ENCODE results near the gene DKKL1. TPM values are rescaled to one million over a fixed set of nuclear protein-coding genes. Genes with fewer than 3 reads are reported as not detected.
"Not testable (repeated sequence)": the region's sequence is repeated elsewhere in the genome, so short reads cannot be mapped to it uniquely, and the experiment has no call there.

The DKKL1 gene
- total RNA-seq, 1 donor from 2014 or later, result not detected

DNA sequence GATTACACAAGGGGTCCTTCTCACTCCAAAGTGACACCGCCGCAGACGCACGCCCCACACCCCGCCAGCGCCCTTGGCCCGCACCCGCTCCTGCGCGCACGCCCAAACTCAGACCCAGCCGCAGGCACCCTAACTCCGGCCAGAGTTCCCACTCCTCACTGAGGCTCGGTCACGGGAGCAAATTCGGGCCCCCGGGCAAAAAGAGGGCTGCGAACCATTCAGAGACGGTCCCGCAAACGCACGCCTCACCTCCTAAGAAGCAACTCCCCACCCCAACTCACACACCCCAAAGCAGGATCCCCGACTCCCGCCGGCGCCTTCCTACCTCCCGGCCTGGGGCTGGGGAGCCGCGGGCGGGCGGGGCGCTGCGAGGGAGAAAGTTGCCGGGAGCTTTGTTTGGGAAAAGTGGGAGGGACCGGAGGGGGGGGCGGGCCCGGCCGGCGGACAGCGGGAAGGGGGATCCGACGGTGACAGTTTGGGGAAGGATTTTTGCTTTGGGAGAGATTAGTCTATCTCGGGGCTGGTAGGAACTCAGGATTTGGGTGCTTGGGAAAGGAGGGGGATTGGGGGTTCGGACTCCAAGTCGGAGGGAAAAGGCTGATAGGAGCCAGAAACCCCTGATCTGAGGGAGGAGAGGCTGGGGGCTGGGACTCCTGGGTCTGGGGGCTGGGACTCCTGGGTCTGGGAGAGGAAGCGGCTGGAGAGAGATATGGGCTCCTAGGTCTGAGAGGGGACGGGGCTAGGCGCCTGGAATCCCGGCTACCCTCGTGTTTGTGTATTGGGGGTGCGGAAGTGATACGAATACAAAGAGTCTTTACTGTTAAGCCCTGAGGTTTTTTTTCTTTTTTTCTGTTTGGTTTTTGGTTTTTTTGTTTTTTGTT is 1.4 kb upstream of the DKKL1 start, which contains the start of gene TEAD2:
TEAD2 (minus strand) TSS at position 369 of the 881 bp plus-strand sequence. CDS start 2,341 bp downstream, outside the sequence.
- peak; percentile 77 for DNase-seq

DNA sequence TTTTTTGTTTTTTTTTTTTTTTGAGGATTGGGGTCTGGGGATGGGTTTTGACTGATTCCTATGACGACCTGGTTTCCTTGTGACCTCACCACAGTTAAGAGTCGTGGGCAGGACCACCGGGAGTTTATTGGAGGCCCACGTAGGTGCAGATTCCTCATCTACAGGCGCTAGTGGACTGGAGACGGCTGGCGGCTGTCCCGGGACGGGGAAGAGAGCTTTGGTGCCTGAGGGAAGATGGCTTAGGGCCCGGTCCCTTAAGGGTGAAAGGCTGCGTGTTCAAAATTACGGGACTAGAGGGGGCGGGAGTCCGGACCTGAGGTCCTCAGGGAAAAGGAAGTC is 779 bp upstream of the DKKL1 start:
- peak; percentile 63 for DNase-seq

DNA sequence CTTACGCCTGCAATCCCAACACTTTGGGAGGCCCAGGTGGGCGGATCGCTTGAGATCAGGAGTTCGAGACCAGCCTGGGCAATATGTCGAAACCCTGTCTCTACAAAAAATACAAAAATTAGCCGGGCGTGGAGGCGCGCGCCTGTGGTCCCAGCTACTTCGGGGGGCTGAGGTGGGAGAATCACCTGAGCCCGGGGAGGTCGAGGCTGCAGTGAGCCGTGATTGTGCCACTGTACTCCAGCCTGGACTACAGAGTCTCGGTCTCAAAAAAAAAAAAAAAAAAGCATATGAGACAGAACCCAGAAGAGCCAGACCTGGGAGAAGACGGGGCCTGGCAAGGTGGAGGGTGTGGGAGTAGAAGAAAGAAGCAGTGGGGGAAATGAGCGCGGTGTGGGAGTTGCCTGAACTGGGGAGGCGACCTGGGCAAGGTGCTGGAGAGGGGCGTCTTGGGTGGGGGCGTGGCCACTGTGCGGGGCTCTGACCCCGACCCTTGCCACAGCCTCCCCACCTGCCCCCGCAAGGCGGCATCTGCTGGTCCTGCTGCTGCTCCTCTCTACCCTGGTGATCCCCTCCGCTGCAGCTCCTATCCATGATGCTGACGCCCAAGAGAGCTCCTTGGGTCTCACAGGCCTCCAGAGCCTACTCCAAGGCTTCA is 533 bp downstream of the DKKL1 start:
- no peak for DNase-seq

DNA sequence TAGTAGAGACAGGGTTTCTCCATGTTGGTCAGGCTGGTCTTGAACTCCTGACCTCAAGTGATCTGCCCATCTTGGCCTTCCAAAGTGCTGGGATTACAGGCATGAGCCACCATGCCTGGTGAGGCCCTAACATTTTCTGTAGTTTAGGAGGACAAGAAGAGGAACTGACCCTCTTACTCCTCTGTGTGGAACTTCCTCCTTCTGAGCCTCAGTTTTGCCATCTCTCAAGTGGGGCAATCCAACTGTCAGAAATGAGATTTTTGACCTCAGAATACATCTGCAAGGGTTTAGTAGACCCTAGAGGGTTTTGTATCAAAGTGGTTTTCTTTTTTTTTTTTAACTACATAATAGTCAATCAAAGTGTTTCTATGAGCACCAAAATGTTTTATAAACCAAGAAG is 2.4 kb downstream of the DKKL1 start:
- no peak for DNase-seq

DNA sequence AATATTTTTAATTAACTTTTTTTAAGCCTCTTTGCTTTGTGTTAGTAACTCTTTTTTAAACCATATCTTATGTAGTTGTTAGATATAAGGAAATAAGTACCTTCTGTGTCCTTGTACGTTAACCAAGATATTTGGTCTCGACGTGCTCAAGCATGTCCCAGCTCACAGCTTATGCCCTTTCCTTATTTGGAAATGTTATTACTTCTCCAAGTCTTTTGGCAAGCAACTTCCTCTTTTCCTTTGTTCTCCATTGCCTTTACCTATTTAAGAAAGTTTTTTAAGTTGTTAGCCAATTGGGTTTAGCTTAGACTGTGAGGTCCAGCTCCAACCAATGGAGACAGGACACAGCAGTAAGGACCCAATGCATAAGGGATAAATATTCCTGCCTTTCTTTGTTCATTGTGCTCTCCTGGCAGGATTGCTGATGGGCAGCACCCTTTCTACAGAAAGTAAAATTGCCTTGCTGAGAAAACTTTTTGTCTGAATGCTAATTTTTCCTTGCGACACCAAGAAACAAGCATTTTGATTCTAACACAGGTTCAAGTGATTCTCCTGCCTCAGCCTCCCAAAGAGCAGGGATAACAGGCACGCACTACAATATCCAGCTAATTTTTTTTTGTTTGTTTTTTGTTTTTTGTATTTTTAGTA is 5.2 kb downstream of the DKKL1 start:
- no peak for DNase-seq

DNA sequence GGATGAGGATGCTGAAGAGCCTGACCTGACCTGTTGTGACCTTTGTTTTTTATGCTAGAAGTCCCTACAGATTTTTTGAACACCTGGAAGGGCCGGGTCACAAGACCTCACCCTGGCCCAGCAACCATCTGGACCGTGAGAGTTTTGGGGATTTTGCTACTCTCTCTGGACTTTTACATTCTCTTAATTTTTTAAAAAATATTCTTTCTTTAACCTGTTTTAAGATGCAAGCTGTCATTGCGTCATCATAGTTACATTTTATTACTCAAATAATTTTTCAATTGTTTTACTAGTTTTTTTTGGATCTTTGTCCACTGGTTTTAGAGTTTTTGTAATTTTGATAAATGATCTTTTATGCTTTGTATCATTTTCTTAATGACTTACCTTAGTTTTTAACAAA is 7.5 kb downstream of the DKKL1 start:
- no peak for DNase-seq

DNA sequence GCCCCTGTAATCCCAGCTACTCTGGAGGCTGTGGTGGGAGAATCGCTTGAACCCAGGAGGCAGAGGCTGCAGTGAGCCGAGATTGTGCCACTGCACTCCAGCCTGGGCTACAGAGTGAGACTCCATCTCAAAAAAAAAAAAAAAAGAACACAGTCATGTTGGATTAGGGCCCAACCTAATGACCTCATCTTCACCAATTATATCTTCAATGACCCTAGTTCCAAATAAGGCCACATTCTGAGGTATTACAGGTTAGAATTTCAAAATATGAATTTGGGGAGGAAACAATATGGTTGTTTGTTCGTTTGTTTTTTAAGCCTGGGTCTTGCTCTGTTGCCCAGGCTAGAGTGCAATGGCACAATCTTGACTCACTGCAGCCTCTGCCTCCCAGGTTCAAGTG is 9.5 kb downstream of the DKKL1 start:
- DNase-seq, result not testable (repeated sequence)

DNA sequence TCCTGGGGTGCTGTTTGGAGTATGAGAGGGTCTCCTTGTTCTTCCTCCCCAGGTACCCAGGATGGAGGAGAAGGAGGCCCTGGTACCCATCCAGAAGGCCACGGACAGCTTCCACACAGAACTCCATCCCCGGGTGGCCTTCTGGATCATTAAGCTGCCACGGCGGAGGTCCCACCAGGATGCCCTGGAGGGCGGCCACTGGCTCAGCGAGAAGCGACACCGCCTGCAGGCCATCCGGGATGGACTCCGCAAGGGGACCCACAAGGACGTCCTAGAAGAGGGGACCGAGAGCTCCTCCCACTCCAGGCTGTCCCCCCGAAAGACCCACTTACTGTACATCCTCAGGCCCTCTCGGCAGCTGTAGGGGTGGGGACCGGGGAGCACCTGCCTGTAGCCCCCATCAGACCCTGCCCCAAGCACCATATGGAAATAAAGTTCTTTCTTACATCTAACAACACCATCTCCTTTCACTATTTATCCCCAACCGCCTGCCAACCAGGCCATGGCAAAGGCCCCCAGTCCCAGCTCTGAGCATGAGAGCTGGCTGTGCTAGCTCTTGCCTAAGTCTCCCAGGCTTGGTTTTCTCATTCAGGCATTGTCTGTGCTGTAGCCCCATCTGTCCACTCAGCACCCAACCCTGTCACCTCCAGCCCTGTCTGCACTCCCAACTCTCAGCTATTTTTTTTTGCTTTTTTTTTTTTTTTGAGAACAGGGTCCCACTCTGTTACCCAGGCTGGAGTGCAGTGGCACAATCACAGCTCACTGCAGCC is 11.2 kb downstream of the DKKL1 start:
- no peak for DNase-seq

DNA sequence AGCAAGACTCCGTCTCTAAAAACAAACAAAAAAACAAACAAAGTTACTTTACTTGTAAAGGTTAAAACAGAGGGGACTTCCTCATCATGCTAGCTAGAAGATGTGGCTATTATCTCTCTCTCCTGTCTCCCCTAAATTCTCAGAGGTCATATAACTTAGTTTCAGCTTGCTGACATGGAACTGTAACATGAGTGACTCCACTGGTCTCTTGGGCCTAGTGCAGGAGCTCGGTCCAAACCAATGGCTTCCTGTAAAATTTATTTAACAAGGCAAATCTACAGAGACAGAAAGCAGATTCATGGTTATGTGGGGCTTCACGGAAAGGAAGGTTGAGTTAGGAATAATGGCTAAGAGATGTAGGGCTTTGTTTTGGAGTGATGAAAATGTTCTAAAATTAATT is 14.8 kb downstream of the DKKL1 start:
- no peak for DNase-seq

DNA sequence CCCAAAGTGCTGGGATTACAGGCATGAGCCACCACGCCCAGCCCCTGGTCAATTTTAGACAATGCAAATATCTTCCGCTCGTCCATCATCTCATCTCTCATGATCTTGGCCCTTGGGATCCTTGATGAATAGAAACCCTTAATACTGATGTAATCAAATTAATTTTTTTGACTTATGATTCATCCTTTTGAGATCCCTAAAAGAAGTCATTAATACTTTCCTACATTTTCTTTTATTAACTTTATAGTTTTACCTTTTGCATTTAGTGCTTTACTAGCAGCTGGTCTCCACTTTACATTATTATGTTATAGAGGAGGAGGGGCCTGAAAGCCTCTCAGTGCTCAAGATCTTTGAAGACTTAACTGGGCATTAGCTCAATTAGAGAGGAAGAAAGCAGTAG is 16.7 kb downstream of the DKKL1 start:
- DNase-seq, result no peak

DNA sequence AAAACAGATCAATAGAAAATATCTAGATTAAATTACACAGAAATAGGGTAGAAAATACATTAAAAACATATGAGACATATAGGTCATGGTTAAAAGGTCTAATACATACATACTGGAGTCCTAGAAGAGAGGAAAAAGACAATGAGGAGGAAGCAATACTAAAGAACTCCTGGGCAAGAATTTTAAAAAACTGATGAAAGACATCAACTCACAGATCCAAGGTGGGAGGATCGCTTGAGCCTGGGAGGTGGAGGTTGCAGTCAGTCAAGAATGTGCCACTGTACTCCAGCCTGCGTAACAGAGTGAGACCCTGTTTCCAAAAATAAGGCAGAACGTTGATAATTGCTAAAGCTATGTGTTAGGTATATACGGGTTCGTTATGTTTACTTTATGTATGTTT is 19.0 kb downstream of the DKKL1 start:
- no peak for DNase-seq

DNA sequence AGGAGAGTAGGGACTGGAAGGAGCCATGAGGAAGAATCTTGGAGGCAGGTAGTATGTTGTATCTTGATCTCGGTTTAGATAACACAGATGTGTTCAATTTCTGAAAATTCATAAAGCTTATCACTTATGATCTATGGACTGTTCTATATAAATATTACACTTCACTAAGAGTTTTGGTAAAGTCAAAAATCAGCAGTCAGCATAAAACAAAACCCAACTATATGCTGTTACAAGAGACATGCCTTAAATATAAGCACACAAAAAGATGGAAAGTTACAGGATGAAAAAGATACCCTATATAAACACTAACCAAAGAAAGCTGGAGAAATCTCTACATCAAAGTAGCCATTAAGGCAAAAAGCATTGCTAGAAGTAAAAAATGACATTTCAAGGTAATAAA is 19.9 kb downstream of the DKKL1 start:
- no peak for DNase-seq

DNA sequence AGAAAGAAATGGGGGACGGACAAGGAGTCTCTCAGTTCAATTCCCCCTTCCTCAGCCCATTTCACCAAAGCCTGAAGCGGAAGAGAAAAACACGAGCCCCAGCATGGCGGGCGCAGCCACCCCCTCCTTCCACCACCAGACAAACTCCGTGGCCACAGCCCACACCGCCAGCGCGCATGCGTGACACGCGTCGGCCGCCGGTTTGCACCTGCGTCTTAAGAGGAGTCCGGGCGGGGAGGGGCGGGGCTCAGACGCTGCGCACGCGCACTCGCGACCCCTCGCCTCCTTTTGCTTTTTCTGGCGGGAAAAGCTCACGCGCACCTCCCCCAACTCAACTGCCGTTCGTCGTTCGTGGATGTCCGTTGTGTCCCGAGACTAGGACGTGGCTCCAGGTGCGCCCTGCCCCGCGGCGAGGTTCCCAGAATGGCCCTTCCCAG is 24.3 kb downstream of the DKKL1 start, which contains the start of gene KASH5:
KASH5 (plus strand) TSS at position 314 of the 437 bp plus-strand sequence. CDS start 2,635 bp downstream, outside the sequence.
- peak; percentile 87 for DNase-seq

DNA sequence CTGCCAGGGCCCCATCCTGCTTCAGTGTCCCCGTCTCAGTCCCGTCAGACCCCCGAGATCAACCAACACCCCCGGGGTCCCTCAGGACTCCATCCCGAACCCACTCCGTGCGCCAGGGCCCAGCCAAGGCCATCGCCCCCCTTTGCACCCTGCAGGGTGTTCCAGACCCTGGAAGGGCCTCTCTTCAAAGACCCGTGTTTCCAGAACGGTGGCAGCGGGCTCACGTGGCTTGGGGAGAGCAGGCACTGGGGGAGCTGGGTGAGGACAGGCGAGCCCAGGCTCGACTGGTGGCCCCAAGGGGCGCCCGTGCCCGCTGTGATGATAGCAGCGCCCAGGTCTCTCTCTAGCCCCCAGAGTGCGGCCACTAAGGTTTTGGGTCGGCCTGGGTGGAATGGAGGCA is 25.7 kb downstream of the DKKL1 start:
- no peak for DNase-seq

DNA sequence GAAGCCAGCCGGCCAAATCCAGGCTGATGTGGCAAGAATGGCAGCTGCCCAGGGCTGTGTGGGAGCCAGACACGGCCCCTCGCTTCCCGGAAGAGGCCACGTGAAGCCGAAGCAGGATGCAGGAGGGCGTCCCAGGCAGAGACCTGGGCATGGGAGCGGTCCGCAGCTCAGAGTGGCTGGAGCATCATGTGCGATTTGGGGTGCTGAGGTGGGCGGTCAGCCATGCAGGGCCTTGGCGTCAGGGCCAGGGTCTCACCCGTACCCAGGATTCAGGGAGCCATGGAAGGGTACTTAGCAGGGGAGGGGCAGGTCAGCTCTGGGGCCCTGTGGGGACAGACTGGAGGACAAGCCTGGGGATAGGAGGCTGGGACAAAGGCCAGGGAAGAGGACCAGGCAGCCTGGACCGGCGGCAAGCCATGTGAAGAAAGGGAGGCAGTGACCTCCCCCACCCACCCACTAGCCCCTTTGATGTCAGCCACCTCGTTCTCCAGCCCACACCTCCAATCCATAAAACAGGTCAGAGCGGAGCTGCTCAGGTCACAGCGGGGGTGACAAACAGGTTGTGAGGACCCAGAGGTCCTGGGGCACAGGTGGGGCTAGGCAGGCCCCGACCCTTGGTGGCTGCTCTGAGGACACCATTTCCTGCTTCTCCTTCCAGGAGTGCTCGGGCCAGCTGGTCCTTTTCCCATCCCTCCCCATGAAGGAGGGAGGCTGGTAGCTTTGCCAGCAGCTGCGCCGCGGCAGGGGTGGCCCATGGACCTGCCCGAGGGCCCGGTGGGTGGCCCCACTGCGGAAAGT is 26.7 kb downstream of the DKKL1 start:
- DNase-seq, result no peak

DNA sequence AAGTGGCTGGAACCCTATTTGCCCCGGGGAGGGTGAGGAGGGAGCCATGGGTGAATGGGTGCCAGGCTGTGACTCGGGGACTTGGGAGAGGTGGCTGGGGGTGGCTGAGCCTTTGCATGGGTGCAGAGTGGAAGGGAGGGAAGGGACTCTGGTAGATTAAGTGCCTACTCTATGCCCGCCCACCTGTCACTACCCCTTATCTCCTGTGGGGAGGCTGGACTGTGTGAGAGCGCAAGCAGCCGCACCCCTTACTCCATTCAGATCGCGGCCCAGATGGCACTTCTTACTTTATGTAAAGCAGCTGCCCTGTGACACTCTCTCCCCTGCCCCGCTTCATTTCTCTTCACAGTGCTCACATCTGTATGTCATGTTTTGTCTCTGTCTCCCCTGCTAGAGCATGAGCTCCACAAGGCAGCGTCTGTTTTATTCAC is 27.3 kb downstream of the DKKL1 start:
- no peak for DNase-seq

DNA sequence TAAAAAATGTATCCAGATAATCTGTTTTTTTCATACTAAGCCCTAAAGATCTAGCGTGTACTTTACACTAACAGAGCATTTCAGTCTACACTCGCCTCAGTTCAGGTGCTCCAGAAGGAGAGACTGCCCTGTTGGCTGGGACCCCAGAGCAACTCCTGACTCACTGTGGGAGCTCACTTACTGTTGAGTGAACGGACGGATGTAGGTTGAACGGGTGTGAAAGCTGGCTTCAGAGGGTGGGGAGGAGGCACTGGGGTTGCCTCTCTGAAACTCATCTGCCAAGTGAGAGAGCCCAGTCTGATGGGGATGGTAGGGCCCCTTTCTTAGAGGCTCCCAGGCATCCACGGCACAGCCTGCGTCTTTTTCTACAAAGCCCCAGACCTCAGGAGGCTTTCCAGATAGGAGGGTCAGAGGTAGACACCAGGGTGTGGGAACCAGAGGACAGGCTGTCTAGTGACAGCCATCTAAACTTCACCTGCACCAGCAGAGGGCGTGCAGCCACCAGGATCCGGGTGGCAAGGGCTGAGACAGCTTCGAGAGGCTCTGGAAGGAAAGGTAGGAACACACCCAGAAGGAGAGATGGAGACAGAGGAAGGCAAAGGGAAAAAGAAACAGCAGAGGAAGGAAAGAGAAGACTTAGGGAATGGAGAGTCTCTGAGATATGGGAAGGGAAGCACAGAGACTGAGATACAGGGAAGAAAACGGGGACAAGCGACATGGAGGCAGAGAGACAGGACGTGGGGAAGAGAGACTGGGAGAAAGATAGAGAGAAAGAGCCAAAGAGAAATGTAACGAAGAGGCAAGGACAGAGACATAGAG is 28.1 kb downstream of the DKKL1 start:
- DNase-seq, result peak; percentile 81

DNA sequence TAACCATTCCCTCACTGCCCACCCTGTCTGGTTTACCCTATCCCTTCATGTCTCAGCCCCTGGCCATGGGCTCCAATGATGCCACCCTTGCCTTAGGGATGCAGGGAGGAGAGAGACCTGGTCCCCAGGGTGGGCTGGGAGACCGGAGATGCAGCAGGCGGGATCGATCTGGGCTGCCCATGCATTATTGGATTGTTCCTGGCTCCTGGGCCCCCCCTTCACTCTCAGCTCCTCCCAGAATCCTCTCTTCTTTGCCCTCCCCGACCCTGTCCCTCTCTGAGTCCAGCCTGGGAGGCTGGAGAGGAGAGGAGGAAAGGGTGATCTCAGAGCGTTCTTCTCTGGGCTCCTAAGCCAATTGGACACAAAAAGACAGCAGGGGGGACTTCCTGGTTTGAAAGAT is 30.2 kb downstream of the DKKL1 start:
- DNase-seq, result no peak

DNA sequence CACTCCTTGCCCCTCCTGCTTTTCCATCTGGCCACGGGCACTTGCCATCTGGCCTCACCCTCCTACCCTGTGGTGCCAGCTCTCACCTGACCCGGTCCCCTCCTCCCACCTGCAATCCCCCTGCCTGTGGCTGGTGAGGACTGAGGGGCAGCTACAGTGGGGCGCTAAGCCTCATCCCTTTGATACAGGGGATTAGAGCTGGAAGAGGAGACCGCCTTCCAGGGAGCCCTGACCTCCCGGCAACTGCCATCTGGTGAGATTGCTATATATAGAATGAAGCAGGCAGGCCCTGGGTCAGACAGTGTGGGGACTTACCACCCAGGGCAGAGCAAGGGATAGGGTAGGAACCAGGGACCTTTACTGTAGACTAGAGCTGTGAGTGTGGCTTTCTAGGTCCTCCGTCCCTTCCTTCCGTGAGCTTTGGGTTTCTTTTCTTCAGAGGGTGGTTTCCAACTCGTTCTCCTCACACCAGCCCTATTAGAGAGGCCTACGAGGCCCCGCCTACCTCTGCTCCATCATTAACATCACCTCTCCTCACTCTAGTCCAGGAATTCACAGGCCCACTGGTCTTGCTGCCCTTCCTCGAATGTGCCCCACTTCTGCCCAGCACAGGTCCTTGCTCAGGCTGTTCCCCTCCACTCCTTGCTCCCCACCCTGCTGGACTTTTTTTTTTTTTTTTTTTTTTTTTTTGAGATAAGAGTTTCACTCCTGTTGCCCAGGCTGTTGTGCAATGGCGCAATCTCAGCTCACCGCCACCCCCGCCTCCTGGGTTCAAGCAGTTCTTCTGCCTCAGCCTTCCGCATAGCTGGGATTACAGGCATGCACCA is 32.1 kb downstream of the DKKL1 start:
- DNase-seq, result no peak
